ENCODE results near the gene ATL3. TPM values are rescaled to one million over a fixed set of nuclear protein-coding genes. Genes with fewer than 3 reads are reported as not detected.
"Not testable (repeated sequence)": the region's sequence is repeated elsewhere in the genome, so short reads cannot be mapped to it uniquely, and the experiment has no call there.

Gene ATL3
- polyA plus RNA-seq, 3 donors: 16.9 to 17.8 (median 17.5) TPM

DNA sequence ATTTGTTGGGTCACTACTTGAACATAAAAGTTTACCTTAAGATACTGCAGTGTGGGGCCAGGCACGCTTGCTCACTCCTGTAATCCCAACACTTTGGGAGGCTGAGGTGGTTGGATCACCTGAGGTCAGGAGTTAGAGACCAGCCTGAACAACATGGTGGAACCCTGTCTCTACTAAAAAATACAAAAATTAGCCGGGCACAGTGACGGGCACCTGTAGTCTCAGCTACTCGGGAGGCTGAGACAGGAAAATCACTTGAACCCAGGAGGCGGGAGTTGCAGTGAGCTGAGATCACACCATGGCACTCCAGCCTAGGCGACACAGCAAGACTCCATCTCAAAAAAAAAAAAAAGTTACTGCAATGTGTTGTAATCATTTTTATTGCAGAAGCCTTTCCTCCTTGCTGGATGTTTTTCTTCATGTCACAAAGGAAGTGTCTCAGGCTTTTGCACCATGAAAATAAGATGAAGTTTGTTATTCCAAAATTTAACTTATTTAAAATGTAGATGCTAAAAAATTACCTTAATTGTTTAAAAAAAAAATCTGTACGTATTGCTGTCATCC is 14.1 kb upstream of the ATL3 start:
- not testable (repeated sequence) for DNase-seq (ENCODE audit: extremely low read depth in 1 of 11, low read depth in 9 of 11, low spot score in 4 of 11)

DNA sequence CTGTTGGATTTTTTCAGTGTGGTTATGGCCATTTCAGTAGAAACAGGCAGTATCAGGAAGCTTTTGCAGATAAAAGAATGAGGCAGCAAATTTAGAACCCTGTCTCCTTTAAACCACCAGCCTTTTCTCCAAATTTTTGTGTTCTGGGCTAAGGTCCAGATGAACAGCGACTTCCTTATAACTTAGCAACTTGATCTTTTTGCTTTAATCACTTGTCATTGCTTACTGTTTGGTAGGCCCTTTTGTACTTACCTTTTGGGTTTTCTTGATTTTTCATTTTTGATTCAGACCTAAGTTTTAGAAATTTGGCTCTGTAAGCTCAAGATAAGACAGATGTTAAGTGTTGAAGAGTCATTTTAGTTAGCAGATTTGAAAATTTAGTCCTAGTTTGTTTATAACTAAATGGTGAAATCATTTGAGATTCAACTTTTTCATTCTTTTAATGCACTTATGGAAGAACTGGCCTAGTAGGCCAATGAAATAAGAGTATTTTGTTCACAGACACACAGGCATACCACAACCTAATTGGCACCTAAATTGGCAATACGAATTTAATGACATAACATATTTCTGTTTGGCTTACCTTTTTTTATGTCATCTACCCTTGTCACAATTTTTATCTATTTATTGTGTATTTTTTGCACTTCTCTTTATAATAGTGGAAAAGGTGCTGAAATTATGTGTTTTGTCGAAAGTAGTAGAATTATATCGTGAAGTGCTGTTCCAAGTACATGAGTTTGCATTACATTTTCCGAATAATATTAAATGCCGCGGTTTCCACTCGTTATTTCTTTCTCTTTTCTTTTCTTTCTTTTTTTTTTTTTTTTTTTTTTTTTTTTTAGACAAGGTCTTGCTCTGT is 12.2 kb upstream of the ATL3 start:
- DNase-seq (ENCODE audit: extremely low read depth in 1 of 11, low read depth in 9 of 11, low spot score in 4 of 11): no peak

DNA sequence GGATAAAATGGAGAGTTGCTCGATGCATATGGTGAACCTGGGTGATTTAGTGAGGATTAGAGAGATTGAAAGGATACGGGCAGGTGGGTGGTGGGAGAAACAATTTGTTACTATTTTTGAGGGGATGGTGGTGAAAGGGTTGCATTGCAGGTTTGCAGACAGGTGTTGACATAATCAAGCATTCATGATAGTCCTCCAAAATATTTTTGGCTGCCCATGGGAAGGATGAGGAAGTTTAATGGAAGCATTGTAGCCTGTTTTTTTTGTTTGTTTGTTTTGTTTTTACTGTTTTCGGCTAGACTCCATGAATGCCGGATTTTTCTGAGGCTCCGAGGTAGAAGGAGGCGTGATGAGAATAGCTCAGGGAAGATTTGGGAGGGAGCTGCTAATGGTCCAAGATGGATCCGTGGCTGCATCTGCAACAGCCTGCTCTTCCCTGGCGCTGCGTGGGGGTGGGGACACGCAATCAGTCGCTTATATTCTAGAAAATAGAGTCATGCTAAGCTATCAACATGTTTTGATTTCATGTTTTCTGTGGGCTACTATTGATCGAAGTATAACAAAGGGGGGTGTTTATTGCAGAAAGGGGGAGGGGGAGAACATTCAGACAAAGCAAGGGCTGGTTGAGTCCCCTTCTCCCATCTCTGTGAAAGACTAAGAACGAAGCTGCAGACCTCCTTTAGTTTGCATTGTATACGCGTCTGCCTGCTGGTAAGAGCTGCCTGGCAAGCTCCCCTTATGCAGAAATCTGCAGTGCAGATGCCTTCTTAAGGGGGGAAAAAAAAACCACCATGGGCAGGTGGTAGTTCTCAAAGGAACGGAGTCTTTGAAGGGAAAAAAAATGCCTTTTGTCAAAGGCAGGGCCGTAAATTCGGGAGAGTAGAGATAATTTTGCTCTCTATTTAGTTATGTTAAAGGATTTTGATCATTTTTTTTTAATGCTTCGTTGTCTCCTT is 11.2 kb upstream of the ATL3 start:
- peak in 1 of 11 donors; percentile 39 for DNase-seq (ENCODE audit: extremely low read depth in 1 of 11, low read depth in 9 of 11, low spot score in 4 of 11)

DNA sequence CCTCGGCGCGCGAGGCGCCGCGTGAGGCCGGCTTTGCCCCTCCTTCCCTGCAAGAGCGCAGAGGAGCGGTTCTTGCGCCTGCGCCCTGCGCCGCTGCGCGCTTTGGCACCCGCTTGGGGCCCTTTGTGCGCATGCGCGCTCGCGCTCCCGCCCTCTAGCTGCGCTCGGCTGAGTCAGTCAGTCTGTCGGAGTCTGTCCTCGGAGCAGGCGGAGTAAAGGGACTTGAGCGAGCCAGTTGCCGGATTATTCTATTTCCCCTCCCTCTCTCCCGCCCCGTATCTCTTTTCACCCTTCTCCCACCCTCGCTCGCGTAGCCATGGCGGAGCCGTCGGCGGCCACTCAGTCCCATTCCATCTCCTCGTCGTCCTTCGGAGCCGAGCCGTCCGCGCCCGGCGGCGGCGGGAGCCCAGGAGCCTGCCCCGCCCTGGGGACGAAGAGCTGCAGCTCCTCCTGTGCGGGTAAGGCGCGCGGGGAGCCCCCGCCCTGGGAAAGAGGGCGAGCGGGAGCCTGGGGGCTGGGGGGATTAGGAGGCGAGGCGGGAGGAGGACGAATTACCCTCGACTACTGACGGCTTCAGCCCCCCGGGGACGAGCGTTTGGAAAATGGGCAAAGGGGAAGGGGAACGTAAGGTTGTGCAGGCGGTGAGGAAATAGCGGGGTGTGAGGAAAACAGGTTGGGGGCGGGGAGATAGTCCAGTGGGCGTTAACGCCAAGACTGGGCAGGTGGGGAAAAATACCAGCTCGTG is 10.3 kb upstream of the ATL3 start, which contains the start of gene RTN3:
RTN3 (plus strand) TSS at position 180 of the 745 bp plus-strand sequence; CDS start at position 317, 137 bp downstream.
- DNase-seq (ENCODE audit: extremely low read depth in 1 of 11, low read depth in 9 of 11, low spot score in 4 of 11): peak; percentile 95 to 98 (median 96)

DNA sequence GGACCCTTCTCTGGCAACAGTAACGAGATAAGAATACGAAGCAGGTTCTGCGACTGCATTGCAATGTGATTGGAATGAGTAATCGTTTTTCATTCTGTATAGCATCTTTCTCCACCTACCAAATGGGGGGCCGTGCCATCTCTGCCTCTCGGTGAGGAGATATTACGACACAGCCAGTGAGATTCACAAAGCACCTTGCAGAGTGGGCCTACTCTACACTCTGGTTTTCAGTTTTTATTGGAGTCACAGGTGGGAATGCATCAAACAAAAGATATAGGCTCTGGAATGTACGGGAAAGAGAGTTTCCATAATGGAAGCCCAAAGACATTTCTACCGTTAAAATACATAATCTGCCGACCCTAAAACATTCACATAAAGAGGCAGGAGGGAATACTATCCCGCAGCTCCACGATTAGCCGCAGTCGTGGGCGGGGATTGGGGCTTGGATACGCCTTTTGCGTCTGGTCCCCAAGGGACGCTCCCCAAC is 9.7 kb upstream of the ATL3 start:
- no peak for DNase-seq (ENCODE audit: extremely low read depth in 1 of 11, low read depth in 9 of 11, low spot score in 4 of 11)

DNA sequence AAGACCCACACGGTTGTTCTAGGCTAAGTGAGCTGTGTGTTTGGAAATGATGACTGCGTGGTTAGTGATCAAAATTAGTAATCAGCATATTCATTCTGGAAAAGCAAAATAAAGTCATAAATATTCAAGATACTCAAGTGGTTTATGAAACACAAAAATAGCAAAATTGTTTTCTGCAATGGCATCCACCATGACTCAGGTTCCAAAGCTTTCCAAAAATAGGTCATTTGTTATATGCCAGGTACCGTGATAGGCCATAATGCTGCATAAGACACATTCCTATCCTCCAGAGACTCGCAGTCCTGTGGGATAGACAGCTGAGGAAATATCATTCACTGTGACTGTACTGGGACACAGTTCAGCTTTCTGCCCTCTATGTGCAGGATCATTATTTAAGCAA is 2.4 kb upstream of the ATL3 start:
- no peak for DNase-seq (ENCODE audit: extremely low read depth in 1 of 11, low read depth in 9 of 11, low spot score in 4 of 11)

DNA sequence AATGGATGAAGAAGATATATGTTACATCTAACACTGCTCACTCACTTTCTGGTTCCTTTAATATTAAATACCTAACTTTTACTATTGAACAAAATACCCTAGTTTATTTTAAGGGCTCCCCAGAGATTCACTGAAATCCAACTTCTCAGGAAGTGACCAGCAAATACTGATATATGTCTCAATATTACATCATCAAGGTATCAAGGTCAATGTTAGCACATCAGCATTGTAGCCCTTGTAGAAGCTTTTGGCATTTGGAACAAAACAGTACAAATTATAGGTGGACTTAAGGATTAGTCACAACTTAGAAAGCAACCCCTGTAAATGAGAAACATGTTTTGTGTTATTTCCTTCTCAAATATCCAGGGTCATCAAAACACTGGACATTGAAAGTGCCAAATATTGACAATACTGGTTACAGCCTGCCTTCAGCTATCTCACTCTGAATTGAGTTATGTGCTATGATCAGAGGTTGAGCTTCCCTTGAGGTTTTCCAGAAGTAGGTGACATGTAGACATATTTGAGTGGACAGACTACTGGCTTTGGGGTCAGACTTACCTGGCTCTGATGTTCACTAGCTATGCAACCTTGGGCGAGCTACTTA is 1.9 kb upstream of the ATL3 start:
- DNase-seq (ENCODE audit: extremely low read depth in 1 of 11, low read depth in 9 of 11, low spot score in 4 of 11): no peak

DNA sequence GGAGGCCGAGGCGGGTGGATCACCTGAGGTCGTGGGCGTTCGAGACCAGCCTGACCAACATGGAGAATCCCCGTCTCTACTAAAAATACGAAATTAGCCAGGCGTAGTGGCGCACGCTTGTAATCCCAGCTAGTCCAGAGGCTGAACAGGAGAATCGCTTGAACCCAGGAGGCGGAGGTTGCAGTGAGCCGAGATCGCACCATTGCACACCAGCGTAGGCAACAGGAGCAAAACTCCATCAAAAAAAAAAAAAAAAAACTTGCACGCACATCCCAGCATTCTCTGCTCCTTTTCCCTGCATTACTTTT is 934 bp upstream of the ATL3 start:
- DNase-seq (ENCODE audit: extremely low read depth in 1 of 11, low read depth in 9 of 11, low spot score in 4 of 11): no peak

DNA sequence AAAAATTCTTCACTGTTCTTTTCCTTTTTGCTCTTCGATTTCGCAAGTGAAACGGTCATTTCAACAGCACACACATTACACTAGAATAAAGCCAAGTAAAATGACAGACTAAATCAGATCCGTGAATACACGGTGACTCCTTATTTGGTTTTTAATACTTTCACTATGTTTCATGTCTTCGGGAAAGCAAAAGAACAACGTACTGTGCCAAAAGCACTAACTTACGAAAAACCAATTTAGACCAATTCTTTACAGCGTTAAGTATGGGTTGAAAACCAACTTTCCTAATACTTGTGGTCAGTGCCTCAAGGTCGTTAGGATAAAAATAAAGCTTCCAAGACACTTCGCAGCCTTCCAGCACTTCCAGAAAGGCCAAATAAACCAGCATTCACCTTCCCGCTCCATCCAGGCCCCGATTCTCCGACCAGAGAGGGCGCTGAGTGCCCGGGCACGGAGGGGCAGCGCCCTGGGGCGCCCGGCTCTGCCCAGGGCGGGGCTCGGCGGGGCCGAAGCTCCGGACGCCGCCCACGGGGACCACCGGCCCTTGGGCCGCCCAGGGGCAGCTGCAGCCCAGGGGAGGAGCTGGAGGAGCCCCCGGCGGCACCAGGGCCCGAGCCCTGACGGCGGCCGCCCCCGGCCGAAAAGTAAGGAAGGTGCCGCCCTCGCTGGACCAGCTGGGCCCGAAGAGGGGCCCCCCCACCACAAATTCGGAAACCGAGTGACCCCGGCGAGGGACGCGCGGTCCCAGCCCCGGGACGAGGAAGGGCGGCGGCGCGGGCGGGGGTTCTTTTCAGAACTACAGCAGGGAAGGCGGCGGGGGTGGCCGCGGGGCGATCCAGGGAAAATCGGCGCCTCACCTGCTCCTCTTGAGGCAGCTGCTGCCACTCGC is 499 bp downstream of the ATL3 start:
- DNase-seq (ENCODE audit: extremely low read depth in 1 of 11, low read depth in 9 of 11, low spot score in 4 of 11): peak in 7 of 11 donors; percentile 8 to 32 (median 19)

DNA sequence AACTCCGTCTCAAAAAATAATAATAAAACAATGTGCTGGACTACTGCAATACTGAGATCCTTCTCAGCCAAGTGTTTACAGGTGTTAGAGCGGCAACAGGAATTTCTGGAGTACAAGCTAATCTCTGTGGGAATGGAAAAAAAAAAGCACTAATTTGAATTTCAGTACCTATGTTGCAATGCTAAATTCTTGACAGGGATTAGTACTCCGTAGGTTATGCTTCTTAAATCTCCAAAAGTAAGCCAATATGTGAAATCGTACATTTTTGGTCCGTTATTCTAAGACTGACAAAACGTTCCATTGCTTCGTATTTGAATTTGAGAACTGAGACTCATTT is 1.1 kb downstream of the ATL3 start:
- no peak for DNase-seq (ENCODE audit: extremely low read depth in 1 of 11, low read depth in 9 of 11, low spot score in 4 of 11)

DNA sequence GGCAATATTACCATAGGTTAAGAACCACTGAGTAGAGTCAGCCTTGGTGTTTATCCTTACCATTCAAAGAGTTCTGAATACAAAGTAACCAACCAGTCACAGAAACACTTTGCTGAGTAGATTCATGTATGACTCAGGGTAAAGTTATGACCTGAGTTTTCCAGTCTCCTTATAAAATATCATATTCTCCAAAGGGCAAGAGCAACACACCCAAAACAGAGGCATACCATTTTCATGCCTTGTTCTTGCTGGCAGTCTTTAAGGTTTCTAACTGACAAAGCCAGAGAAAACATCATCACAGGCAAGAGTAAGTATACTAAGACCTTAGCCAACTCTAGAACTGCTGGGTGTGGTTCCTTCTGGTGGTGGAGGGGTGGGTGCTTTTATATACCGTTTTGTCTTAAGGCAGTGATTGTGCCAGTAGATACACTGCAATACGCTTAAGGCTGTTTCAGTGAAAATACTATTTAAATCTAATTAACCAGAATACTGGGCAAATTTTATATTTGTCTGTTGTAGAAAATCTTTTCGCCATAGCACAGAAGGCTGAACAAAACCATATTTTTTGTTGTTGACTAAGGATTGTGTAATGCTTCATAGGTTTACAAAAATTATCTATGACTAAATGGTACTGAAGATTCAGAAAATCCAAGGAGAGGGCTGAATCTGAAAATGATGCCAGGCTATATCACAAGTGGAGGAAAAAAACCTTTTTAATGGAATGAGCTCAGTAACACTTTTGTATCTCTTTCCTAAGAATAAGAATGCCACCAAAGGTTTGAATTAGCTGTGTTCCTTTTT is 3.0 kb downstream of the ATL3 start:
- no peak for DNase-seq (ENCODE audit: extremely low read depth in 1 of 11, low read depth in 9 of 11, low spot score in 4 of 11)

DNA sequence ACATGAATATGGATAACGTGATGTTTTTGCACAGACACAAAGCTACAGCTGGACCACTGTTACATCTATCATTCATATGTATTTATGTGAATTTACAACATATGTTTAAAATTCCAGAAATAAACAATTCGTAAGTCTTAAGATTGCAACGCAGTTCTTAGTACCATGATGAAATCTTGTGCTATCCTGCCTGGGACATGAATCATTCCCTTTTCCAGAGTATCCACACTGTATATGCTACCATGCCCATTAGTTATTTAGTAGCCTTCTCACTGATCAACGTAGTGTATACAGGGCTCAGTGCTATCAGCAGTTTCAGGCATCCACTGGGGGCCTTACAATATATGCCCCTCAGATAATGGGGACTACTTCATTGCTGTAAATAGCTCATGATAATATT is 4.3 kb downstream of the ATL3 start:
- DNase-seq (ENCODE audit: extremely low read depth in 1 of 11, low read depth in 9 of 11, low spot score in 4 of 11): no peak

DNA sequence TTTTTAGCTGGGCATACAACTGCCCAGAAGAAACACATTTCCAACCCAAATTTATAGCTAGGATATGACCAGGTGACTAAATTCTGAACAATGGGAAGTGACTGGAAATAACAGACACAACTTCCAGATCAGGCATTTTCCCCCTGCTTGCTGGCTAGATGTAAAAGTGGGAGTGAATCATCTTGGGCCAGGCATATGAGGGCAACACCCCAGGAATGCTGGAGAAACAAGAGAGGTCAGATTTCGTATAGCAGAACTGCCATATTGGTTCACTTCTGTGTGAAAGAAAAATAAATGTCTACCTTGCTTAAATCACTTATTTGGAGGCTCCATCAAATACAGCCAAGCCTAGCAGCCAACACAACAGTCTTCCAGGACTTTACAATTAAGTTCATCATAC is 7.4 kb downstream of the ATL3 start:
- no peak for DNase-seq (ENCODE audit: extremely low read depth in 1 of 11, low read depth in 9 of 11, low spot score in 4 of 11)

DNA sequence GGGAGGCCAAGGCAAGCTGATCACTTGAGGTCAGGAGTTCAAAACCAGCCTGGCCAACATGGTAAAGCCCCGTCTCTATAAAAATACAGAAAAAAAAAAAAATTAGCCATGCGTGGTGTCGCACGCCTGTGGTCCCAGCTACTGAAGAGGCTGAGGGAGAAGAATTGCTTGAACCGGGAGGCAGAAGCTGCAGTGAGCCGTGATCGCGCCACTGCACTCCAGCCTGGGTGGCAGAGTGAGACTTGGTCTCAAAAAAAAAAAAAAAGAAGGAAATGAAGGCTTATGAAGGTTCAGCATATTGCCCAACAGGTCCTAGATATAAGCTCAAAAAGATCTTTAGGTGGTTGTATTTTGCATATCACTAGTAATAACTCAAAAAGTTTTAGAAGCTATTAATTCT is 10.2 kb downstream of the ATL3 start:
- no peak for DNase-seq (ENCODE audit: extremely low read depth in 1 of 11, low read depth in 9 of 11, low spot score in 4 of 11)

DNA sequence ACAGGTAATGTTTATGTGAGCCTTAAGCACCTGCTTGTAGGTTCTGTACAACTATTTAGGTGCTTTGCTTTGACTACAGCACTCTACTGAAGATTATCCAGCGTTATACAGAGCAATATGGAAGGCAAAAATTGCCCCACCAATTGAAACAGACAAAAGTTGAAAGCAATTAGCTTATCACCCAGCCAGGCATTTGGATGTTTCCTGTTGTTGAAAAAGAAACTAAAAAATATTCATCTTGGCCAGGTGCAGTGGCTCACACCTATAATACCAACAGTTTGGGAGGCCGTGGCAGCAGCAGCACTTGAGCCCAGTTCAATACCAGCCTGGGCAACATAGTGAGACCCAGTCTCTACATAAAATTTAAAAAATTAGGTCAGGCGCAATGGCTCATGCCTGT is 18.5 kb downstream of the ATL3 start:
- no peak for DNase-seq (ENCODE audit: extremely low read depth in 1 of 11, low read depth in 9 of 11, low spot score in 4 of 11)

DNA sequence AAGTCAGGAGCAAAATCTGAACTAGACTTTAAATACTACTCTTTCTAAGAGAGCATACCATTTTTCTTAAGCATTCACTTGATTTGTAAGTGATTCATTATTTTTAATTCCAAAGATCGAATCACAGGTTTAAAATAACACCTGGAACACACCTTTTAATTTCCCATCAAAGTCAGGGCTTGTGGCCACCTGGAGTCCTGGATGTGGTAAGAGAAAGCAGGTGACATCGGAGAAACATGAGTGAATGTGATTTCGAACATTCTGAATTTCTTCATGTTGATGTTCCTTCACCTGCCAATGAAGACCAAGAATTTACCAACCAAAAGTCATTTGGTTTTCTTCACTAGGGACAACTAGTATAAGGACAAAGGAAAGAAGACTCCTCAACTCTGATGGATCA is 28.0 kb downstream of the ATL3 start:
- DNase-seq (ENCODE audit: extremely low read depth in 1 of 11, low read depth in 9 of 11, low spot score in 4 of 11): no peak

DNA sequence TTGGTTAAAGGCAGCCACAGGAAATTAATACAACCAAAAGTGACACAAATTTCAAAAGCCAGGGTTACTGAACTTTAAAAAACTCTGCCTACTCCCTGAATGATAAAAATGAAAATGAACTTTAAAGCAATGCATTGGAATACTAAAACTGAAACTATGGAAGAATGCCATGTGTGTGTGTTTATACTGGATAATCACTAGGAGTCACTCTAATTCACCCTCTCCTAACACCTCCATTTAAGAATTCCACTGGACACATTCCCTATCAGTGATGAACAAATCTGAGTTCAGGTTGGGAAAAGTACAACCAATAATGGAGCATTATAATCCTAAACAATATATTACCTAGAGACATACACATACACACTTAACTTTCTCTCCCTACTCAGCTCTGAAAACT is 29.4 kb downstream of the ATL3 start:
- DNase-seq (ENCODE audit: extremely low read depth in 1 of 11, low read depth in 9 of 11, low spot score in 4 of 11): no peak

Data from renal cortex interstitium (tissue), 11 donors.